ENCODE results near the gene OPN1LW. TPM values are rescaled to one million over a fixed set of nuclear protein-coding genes. Genes with fewer than 3 reads are reported as not detected.

Gene OPN1LW
- total RNA-seq = not detected in 2 replicates

DNA sequence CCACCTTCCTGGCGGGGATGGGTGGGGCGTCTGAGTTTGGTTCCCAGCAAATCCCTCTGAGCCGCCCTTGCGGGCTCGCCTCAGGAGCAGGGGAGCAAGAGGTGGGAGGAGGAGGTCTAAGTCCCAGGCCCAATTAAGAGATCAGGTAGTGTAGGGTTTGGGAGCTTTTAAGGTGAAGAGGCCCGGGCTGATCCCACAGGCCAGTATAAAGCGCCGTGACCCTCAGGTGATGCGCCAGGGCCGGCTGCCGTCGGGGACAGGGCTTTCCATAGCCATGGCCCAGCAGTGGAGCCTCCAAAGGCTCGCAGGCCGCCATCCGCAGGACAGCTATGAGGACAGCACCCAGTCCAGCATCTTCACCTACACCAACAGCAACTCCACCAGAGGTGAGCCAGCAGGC is at the start of gene OPN1LW:
TSS of gene OPN1LW (plus strand) at position 234 of the 400 bp plus-strand sequence. CDS start at position 275, 41 bp downstream.

DNA sequence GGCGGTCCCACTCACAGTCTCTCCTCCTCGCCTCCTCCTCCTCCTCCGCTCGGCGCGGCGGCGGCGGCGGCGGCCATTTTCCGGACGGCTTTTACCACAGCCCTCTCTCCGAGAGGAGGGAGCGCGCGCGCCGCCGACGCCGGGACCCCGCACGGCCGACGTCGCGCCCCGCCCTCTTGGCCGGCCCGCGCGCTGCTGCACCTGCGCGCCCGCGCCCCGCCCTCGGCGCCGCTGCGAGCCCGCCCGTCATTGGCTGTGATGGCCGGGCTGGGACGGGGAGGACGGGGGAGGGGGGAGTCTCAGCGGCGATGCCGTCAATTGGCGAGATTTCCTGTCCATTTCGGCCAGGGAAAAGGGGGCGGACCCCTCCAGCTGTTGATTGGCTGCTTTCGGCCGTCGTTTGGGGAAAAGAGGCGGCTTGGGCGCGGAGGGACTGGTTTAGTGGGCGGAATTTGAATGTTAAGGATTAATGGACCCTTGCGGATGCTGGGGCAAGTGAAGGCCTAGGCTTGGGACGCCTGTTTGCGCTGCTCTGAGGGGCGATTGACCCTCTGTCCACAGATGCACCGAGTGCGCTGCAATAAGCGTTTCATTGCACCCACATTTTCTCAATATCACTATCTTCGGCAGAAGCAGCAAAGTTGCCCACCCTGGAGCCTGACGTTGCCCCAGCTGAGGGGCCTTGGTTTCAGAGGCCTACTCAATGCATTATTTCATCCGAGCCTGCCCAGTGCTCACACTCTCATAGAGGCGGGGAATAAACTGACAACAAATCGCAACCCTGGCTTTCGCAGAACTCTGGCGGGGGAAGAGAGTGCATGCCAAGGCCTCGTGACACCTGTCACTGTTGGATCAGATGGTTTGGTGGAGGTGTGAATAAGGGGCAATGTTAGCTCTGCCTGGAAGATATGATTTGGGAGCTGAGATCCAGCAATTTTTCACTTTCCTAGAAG is 46.2 kb upstream of the OPN1LW start, which contains the start of gene MECP2:
TSS of gene MECP2 (minus strand) at position 129 of the 953 bp plus-strand sequence.

DNA sequence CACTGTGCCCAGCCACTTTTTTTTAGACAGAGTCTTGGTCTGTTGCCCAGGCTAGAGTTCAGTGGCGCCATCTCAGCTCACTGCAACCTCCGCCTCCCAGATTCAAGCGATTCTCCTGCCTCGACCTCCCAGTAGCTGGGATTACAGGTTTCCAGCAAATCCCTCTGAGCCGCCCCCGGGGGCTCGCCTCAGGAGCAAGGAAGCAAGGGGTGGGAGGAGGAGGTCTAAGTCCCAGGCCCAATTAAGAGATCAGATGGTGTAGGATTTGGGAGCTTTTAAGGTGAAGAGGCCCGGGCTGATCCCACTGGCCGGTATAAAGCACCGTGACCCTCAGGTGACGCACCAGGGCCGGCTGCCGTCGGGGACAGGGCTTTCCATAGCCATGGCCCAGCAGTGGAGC is 38.3 kb downstream of the OPN1LW start, which contains the start of gene OPN1MW:
TSS of gene OPN1MW (plus strand) at position 301 of the 400 bp plus-strand sequence. CDS start at position 383, 82 bp downstream.

Other genes with a start within 250 kb of the OPN1LW start
- gene AVPR2, start 239.6 kb upstream of the OPN1LW start, total RNA-seq = not detected in 2 replicates
- 1.1 and 2.9 TPM in 2 replicates for gene ARHGAP4, start 218.0 kb upstream of the OPN1LW start, total RNA-seq
- gene NAA10, start 209.2 kb upstream of the OPN1LW start, total RNA-seq = 81.8 and 123 TPM in 2 replicates
- 3.6 and 6.6 TPM in 2 replicates for gene RENBP, start 199.6 kb upstream of the OPN1LW start, total RNA-seq
- 31.7 and 51.8 TPM in 2 replicates for gene HCFC1, start 172.4 kb upstream of the OPN1LW start, total RNA-seq
- 5.9 and 8.0 TPM in 2 replicates for gene TMEM187, start 171.5 kb upstream of the OPN1LW start, total RNA-seq
- 117 and 144 TPM in 2 replicates for gene IRAK1, start 124.3 kb upstream of the OPN1LW start, total RNA-seq
- 31.5 and 33.5 TPM in 2 replicates for gene MECP2, start 46.5 kb upstream of the OPN1LW start, total RNA-seq
- not detected in 2 replicates for gene OPN1MW, start 38.4 kb downstream of the OPN1LW start, total RNA-seq
- not detected in 2 replicates for gene OPN1MW2, start 75.5 kb downstream of the OPN1LW start, total RNA-seq
- gene OPN1MW3, start 113.3 kb downstream of the OPN1LW start, total RNA-seq = not detected in 2 replicates
- not detected in 2 replicates for gene TEX28, start 150.9 kb downstream of the OPN1LW start, total RNA-seq
- gene TKTL1, start 151.6 kb downstream of the OPN1LW start, total RNA-seq = not detected in 2 replicates
- gene FLNA, start 230.4 kb downstream of the OPN1LW start, total RNA-seq = 2,184 and 2,759 TPM in 2 replicates
- 37.9 and 39.5 TPM in 2 replicates for gene EMD, start 235.1 kb downstream of the OPN1LW start, total RNA-seq